ENCODE measurements around the gene ARV1.

DNA sequence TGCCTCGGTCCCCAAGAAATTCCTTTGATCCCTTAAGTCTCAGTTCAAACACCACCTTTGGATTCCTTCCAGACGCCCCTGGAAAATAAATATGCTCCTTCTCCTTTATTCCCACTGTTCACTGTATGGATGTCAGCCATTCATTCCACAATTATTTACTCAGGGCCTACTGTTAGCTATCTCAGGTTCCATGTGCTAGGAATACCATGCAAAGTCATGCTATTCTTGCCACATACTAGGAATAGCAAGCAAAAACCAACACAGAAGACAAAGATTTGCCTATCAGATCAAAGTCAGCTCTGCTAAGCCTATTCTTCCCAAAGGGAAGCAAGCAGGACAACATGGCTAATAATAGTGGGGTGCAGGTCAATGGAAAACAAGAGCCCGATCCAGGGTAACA is 30.0 kb upstream of the ARV1 start:
- TF ChIP-seq GATA3 (IDR thresholded peaks at IDR 0.05; ENCODE audit: low read depth, low read length) (no peak), GATA2 (IDR thresholded peaks at IDR 0.05; ENCODE audit: low read depth, low read length) (no peak)
